Activated naive CD8-positive, alpha-beta T cell treated with anti-CD3 and anti-CD28 coated beads for 36 hours (primary cell): ENCODE measurements around the gene CAPG. TPM values are rescaled to one million over a fixed set of nuclear protein-coding genes. Genes with fewer than 3 reads are reported as not detected.
"Not testable (repeated sequence)": the region's sequence is repeated elsewhere in the genome, so short reads cannot be mapped to it uniquely, and the experiment has no call there.

ENCODE experiments used
- DNase-seq: peaks from one replicate; pipeline ENCODE4 v3.0.0; 2021
- H3K27ac Mint-ChIP-seq: one replicate; pipeline ENCODE4 v1.8.0; 2022; ENCODE audit warnings: mild to moderate bottlenecking, moderate library complexity, mixed read lengths
- H3K27me3 Mint-ChIP-seq: one replicate; pipeline ENCODE4 v1.8.0; 2022; ENCODE audit warnings: mild to moderate bottlenecking, mixed read lengths
- H3K36me3 Mint-ChIP-seq: one replicate; pipeline ENCODE4 v1.8.0; 2021; ENCODE audit warnings: mild to moderate bottlenecking, mixed read lengths
- H3K4me1 Mint-ChIP-seq: one replicate; pipeline ENCODE4 v1.8.0; 2021; ENCODE audit warnings: mixed read lengths
- H3K4me3 Mint-ChIP-seq: one replicate; pipeline ENCODE4 v1.8.0; 2022; ENCODE audit warnings: mild to moderate bottlenecking, moderate library complexity, mixed read lengths
- H3K9me3 Mint-ChIP-seq: one replicate; pipeline ENCODE4 v1.8.0; 2022; ENCODE audit warnings: mixed read lengths
- total RNA-seq, 2 experiments: library from RNA; stranded (reverse); gene quantifications; one replicate each; pipeline ENCODE4 v1.2.3, GENCODE V29; 2021

The CAPG gene
- total RNA-seq, 2 experiments from 2014 or later, result 18.1 to 19.8 TPM

GRCh38 chr2:85376291-85377065 lies 33.7 kb downstream of the CAPG start:
- H3K9me3 Mint-ChIP-seq, result no peaks in the 10 kb centered on the region
- H3K27me3 Mint-ChIP-seq, result no peaks in the 10 kb centered on the region
- H3K27ac Mint-ChIP-seq, result no peak overlapping the region
- H3K4me1 Mint-ChIP-seq, result no peaks in the 10 kb centered on the region
- no peak for DNase-seq
- peaks cover 40% of the 10 kb centered on the region for H3K36me3 Mint-ChIP-seq
- H3K4me3 Mint-ChIP-seq, result no peak overlapping the region

DNA sequence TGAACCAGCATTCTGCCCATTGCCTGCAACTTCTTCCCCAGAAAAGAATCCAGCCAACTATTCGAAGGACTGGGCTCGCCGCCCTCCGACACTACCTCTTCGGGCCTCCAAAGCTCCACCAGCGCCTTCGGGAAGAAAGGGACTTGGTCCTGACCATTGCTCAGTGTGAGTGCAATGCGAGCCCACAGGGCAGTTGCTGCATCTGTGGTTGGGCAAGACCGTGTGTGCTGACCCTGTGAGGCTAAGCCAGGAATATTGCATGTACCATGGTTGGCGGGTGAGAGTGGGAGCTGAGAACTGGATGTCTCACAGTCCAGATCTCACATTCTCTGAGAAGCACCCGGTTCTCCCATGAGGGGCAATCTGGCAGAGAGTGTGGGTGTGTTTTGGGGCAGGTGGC lies 39.1 kb downstream of the CAPG start:
- no peak for DNase-seq
- H3K4me3 Mint-ChIP-seq, result no peak overlapping the region

DNA sequence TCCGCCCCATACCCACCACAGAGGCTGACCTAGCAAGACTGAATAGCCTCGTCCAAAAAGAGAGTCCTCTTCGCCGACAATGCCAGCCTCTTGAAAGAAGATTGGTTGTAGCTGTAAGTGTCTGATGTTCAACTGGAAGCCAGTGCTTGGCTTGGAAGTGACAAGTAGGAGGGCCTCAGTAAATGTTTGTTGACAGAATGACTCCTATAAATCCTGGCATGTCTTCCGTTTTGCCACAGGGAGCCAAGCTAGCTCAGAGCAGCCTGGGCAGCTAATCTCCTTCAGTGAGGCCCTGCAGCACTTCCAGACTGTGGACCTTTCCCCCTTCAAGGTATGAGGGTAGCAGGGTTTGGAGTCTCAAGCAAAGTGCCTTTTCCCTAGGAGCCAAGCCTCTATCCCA lies 40.7 kb downstream of the CAPG start:
- H3K27ac Mint-ChIP-seq, result no peak overlapping the region
- no peak for DNase-seq
- no peaks in the 10 kb centered on the region for H3K4me1 Mint-ChIP-seq
- no peaks in the 10 kb centered on the region for H3K27me3 Mint-ChIP-seq
- no peaks in the 10 kb centered on the region for H3K9me3 Mint-ChIP-seq
- no peak overlapping the region for H3K4me3 Mint-ChIP-seq
- peaks cover 3% of the 10 kb centered on the region for H3K36me3 Mint-ChIP-seq

More for the DNA sequence above, 39.1 kb downstream of the CAPG start:
- Mint-ChIP-seq H3K27ac (no peak overlapping the region), H3K4me1 (no peaks in the 10 kb centered on the region), H3K36me3 (peaks cover 8% of the 10 kb centered on the region), H3K9me3 (no peaks in the 10 kb centered on the region), H3K27me3 (no peaks in the 10 kb centered on the region)

DNA sequence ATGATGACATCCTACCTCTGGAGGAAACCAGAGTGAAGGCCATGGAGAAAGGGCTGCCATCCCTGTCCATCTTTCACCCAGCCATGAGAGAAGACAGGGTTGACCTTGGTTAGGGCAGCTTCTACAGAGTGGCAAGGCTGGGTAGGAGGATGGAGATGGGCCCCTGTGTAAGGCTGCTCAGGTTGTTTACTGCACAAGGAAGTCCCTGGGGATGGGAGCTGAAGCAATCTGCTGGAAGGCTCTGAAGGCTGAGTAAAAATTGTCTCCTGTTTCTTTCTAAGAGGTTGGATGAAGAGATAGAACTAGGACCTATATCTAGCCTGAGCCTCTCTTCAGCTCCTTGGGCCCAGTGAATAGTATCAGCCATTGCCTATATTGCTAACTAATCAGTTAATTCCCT lies 41.2 kb downstream of the CAPG start:
- Mint-ChIP-seq H3K9me3 (no peaks in the 10 kb centered on the region), H3K27me3 (no peaks in the 10 kb centered on the region), H3K27ac (no peak overlapping the region), H3K36me3 (peaks cover 3% of the 10 kb centered on the region), H3K4me1 (no peaks in the 10 kb centered on the region), H3K4me3 (no peak overlapping the region)
- no peak for DNase-seq

GRCh38 chr2:85367180-85367579 lies 43.0 kb downstream of the CAPG start:
- Mint-ChIP-seq H3K4me3 (no peak overlapping the region), H3K9me3 (no peaks in the 10 kb centered on the region), H3K27me3 (no peaks in the 10 kb centered on the region), H3K27ac (no peak overlapping the region), H3K4me1 (no peaks in the 10 kb centered on the region), H3K36me3 (peaks cover 8% of the 10 kb centered on the region)
- DNase-seq, result no peak

DNA sequence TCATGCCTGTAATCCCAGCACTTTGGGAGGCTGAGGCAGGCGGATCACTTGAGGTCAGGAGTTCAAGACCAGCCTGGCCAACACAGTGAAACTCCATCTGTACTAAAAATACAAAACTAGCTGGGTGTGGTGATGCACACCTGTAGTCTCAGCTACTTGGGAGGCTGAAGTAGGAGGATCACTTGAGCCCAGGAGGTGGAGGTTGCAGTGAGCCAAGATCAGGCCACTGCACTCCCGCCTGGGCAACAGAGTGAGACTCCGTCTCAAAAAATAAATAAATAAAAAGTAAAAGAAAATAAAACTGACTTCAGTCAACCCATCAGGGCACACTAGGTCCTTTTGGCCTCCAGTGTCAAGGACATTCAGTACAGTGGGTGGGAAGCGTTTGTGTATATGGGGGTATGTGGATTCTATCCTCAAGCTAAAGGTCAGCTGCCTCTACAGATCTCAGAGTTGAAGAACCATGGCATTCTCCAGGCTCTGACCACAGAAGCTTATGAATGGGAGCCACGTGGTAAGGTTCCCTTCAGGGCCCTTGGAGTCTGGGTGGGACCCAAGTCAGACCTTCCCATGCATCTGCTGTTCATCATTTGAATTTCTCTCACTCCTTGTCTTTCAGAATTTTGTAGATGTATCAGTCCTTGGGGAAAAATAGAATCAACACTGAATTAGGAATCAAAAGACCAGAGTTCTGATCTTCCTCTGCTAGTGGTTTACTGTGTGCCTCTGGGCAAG lies 47.3 kb downstream of the CAPG start:
- H3K4me1 Mint-ChIP-seq, H3K27me3 Mint-ChIP-seq, H3K27ac Mint-ChIP-seq, H3K4me3 Mint-ChIP-seq, H3K9me3 Mint-ChIP-seq, DNase-seq: not testable (repeated sequence)
- H3K36me3 Mint-ChIP-seq, result peaks cover 16% of the 10 kb centered on the region

GRCh38 chr2:85357736-85358135 lies 52.4 kb downstream of the CAPG start:
- no peak overlapping the region for H3K27ac Mint-ChIP-seq
- no peaks in the 10 kb centered on the region for H3K27me3 Mint-ChIP-seq
- H3K4me1 Mint-ChIP-seq, result peaks cover 30% of the 10 kb centered on the region
- no peak overlapping the region for H3K4me3 Mint-ChIP-seq
- no peaks in the 10 kb centered on the region for H3K9me3 Mint-ChIP-seq
- no peak for DNase-seq
- peaks cover 12% of the 10 kb centered on the region for H3K36me3 Mint-ChIP-seq

- Mint-ChIP-seq H3K9me3 (no peaks in the 10 kb centered on the region), H3K36me3 (peaks cover 9% of the 10 kb centered on the region), H3K27me3 (no peaks in the 10 kb centered on the region), H3K27ac (no peak overlapping the region), H3K4me3 (no peak overlapping the region), H3K4me1 (peaks cover 32% of the 10 kb centered on the region)
- DNase-seq, result no peak
These were observed 54.0 kb downstream of the CAPG start for GRCh38 chr2:85356186-85356585.

DNA sequence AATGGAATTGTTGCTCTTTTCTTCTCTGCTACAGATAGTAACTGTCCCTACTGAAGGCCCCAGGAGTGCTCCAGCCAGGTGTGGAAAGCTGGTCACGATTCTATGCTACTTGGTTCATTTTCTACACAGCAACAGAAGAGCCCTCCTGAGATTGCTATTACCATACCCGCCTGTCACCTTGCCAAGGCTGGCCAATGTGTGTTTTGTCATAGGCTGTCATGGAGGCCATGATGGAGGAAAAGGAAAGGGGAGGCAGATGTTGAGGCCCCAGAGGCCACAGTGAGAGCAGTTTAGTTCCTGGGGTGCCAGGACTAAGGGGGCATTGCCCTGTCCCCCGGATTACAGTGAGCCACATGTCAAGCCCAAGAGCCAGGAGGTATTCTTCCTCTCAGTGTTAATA lies 54.6 kb downstream of the CAPG start:
- Mint-ChIP-seq H3K4me3 (peak overlapping the region; percentile 96), H3K4me1 (peaks cover 32% of the 10 kb centered on the region), H3K27ac (no peak overlapping the region), H3K9me3 (no peaks in the 10 kb centered on the region), H3K36me3 (peaks cover 9% of the 10 kb centered on the region), H3K27me3 (no peaks in the 10 kb centered on the region)
- DNase-seq, result no peak

DNA sequence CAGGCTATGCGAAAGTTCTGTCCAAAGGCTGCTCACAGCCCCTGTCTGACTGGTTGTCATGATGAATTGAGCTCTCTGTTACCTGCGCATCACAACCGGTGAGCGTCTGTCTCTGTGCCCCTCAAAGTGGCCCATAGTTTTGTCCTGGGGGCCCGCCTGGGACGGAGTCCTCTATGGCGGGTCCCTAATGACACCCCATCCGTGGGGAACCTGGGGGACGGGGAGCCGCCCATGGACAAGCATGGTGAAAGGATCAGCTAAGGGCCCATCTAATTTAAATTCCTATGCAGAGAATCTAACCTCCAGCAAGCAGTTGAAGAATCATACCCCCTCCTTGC lies 55.1 kb downstream of the CAPG start:
- Mint-ChIP-seq H3K36me3 (peaks cover 11% of the 10 kb centered on the region), H3K4me1 (peaks cover 32% of the 10 kb centered on the region), H3K4me3 (peak overlapping the region; percentile 96), H3K27me3 (no peaks in the 10 kb centered on the region), H3K9me3 (no peaks in the 10 kb centered on the region), H3K27ac (peak overlapping the region; percentile 95)
- DNase-seq, result no peak

DNA sequence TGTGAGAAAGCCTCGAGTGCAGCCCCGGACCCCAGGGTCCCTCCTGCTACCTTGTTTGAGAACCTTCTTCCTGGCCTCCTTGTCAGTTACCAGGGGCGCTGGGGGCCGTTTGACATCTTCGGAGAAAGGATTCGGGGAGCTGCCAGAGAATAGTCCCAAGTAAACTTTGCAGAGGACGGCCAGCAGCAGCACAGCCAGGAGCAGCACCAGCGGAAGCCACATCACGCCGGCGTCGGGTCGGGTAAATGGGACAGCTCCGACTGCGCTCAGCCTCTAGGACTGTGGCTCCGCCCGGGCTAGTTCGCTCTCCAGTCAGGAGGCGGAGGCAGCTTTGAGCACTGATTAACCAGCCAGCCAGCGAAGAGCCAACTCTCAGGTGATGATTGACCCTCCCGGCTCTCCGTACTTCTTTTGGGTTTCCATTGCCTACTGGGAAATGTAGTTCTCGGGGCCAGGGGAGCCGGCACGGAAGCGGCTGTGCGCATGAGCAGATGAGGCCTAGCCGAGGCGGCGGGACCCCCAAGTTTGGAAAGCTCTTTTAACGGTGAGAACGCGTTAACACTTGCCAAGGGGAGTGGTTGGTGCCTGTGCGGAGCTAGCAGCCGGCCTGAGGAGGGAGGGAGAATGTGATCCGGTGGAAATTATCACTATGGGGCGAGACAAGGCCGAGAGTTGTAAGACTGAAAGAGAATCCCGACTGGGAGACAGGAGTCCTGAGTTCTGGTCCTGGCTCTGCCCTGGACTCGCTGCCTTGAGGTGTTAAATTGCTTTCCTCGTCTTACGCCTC lies 55.7 kb downstream of the CAPG start, which contains the start of the genes ELMOD3 and RETSAT:
TSS of gene ELMOD3 (plus strand) at position 484 of the 787 bp plus-strand sequence. CDS start 2,430 bp downstream, outside the sequence.
TSS of gene RETSAT (minus strand) at position 243 of the 787 bp plus-strand sequence. CDS start at position 222, 21 bp downstream.
- H3K36me3 Mint-ChIP-seq, result peaks cover 14% of the 10 kb centered on the region
- H3K9me3 Mint-ChIP-seq, result no peaks in the 10 kb centered on the region
- H3K27ac Mint-ChIP-seq, result peak within 1 kb of the TSS; percentile 95
- H3K27me3 Mint-ChIP-seq, result no peaks in the 10 kb centered on the region
- H3K4me1 Mint-ChIP-seq, result peaks cover 32% of the 10 kb centered on the region
- peak within 1 kb of the TSS; percentile 96 for H3K4me3 Mint-ChIP-seq
- peak; percentile 97 for DNase-seq

DNA sequence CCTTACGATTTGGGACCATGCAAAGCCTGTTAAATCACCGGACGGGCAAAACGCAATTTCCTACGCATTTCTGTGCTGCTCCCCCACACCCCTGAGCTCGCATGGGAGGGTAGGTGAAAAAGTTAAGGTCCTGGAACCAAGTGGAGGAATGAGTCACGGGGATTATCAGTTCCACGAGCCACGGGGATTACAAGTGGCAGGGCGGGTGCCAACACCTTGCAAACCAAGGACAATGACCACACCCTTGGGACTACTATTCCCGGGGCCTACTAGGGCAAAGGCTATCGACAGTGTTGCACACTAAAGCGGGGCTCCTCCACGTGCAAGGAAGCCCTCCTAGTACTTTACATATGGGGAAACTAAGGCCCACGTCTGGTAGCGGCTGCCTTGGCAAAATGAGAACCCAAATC lies 56.3 kb downstream of the CAPG start:
- Mint-ChIP-seq H3K36me3 (peaks cover 13% of the 10 kb centered on the region), H3K4me1 (peaks cover 31% of the 10 kb centered on the region), H3K9me3 (no peaks in the 10 kb centered on the region), H3K27me3 (no peaks in the 10 kb centered on the region), H3K4me3 (peak overlapping the region; percentile 96), H3K27ac (peak overlapping the region; percentile 95)
- peak; percentile 11 for DNase-seq

DNA sequence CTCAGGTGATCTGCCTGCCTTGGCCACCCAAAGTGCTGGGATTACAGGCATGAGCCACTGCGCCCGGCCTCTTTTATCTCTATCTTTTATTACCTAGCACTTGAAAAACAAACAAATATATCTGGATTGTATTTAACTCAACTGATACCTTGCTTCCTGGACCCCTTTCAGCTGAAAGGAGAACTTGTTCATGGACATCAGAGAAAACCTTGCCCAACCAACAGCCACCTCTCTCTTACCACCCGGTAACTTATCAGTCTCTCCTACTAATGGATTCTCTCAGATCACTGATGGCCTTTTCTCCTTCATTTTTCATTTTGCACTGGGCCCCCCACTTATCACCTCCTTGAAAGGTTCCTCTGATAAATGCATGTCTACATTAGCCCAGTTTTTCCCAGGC lies 62.6 kb downstream of the CAPG start:
- no peak overlapping the region for H3K4me3 Mint-ChIP-seq

More for the DNA sequence above, 62.6 kb downstream of the CAPG start:
- Mint-ChIP-seq H3K27ac (no peak overlapping the region), H3K9me3 (no peaks in the 10 kb centered on the region), H3K36me3 (peaks cover 14% of the 10 kb centered on the region), H3K4me1 (peaks cover under 1% of the 10 kb centered on the region), H3K27me3 (no peaks in the 10 kb centered on the region)
- DNase-seq, result no peak
